Upper lobe of left lung (tissue), 4 donors: ENCODE measurements around the gene ROCK2.

ENCODE experiments used
- POLR2A ChIP-seq, 4 donors: fragments of 450-650 bp; IDR thresholded peaks; one replicate each; pipeline ENCODE4 v1.5.1; 2016 to 2017; ENCODE audit warnings: antibody characterized with exemption in 4 of 4, mild to moderate bottlenecking in 2 of 4
- POLR2AphosphoS5 ChIP-seq, 2 donors: sonication (generic); formaldehyde crosslinking; IDR thresholded peaks; one replicate each; pipeline ENCODE4 v1.5.1; 2017; ENCODE audit warnings: antibody characterized with exemption in 2 of 2
- TF ChIP-seq, protein P1 (sequence below), 6 experiments: fragments of 450-650 bp in 4 of 6; fragments of 200-600 bp in 2 of 6; sonication (generic) in 2 of 6; IDR thresholded peaks; one replicate each; pipeline ENCODE4 v1.5.1; 2016 to 2019; ENCODE audit warnings: antibody characterized with exemption in 6 of 6

DNA sequence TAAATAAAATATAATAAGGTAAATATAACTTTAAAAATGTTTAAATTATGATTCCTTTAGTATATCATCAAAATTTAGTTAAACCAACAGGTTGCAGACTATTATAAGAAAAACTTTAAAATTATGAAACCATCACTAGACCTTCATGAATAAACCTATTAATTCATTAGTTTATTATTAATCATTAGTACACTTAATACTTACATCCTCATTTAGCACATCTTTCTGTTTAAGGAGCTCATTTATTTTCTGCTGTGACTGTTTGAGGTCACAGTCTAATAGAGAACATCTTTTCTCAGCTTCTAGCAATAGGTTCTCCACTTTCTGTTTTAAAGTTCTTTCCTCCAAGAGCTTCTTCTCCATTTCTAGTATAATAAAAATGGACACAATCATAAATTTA, 136.4 kb downstream of the ROCK2 start:
- TF ChIP-seq POLR2AphosphoS5 (IDR thresholded peaks at IDR 0.05) (no peak), POLR2A (IDR thresholded peaks at IDR 0.05) (no peak)
- TF ChIP-seq, protein P1, sequence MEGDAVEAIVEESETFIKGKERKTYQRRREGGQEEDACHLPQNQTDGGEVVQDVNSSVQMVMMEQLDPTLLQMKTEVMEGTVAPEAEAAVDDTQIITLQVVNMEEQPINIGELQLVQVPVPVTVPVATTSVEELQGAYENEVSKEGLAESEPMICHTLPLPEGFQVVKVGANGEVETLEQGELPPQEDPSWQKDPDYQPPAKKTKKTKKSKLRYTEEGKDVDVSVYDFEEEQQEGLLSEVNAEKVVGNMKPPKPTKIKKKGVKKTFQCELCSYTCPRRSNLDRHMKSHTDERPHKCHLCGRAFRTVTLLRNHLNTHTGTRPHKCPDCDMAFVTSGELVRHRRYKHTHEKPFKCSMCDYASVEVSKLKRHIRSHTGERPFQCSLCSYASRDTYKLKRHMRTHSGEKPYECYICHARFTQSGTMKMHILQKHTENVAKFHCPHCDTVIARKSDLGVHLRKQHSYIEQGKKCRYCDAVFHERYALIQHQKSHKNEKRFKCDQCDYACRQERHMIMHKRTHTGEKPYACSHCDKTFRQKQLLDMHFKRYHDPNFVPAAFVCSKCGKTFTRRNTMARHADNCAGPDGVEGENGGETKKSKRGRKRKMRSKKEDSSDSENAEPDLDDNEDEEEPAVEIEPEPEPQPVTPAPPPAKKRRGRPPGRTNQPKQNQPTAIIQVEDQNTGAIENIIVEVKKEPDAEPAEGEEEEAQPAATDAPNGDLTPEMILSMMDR (IDR thresholded peaks at IDR 0.05) = no peak
